NCI-H1092 treated with DMSO at 0.1 percent for 48 hours (cell line): ENCODE results near the gene LRRC66.

Experiments used
- DNase-seq: peaks from one replicate; lab custom pipeline; 2025; lab: John Stamatoyannopoulos, UW

LRRC66 gene

DNA sequence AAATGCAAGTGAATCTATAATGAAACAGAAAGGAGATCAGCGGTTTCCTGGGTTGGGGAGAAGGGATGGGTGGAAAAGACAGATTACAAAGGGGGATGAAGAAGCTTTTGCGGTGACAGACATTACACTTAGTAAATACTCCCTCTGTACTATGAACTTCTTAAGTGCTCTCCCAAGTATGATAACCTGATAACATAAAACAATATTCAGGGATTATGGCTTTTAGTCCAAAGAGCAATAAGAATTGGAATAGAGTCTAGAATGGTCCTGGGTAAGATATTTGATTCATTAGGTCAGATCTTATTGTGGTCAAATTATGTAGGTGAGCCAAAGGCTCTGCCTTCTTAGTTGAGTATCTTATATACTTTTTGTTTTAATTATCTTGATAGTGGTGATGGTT lies 9.2 kb downstream of the LRRC66 start:
- no peak for DNase-seq

DNA sequence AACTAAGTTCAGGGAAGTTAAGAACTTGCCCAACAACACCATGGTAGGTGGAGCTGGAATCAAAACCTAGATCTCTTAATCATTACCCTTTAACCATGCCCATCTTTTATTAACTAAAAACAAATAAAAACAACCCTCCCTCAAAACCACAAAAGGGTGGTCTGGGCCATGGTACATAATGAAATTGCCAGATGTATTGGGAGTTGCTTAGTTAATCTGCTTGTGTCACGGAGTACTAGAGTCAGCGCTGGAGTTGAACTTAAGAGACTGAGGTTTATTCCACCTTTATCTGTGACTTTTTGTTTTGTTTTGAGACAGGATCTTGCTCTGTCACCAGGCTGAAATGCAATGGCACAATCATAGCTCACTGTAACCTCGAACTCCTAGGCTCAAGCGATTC lies 13.3 kb downstream of the LRRC66 start:
- no peak for DNase-seq

DNA sequence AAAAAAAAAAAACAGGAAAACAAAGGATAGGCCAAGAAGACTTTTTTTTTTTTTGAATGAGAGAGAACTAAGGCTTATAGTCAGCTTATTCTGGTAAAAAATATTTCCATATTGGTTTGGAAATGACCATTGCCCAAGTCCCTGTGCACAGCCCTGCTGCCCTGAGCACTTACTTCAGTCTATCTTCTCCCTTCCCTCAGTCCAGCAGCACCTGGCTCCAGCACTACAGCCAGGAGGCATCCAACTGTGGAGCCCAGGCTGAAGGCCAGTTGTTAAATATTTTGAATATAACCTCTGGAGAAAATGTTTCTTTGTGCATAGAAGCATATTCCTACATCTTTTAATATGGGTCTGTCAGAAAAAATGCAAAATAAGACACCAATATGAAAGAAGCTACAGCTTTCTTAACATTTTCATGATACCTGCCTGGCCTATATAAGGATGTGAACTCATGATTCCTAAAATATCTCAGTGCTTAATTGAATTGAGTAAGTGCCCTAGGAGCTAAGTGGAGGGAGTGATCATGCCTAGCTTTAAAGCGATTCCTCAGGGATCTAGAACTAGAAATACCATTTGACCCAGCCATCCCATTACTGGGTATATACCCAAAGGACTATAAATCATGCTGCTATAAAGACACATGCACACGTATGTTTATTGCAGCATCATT lies 14.4 kb downstream of the LRRC66 start:
- no peak for DNase-seq

DNA sequence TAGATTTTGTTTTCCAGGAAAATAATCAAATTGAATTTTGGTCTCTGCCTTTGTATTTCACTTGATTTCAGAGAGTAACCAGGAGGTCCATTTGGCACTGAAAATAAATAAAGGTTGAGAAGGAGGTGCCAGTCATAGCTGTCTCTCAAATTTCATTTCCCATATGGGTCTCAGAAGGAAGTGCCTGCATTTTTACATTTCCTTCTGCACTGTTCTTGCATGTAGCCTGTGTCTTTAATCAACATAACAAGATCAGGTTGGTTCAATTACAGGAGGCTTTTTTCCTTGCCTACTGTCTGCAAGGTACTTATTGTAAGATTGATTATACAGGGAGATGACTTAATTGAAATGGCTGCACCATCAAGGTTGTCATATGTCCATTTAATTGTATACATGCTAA lies 15.7 kb downstream of the LRRC66 start:
- DNase-seq = no peak

DNA sequence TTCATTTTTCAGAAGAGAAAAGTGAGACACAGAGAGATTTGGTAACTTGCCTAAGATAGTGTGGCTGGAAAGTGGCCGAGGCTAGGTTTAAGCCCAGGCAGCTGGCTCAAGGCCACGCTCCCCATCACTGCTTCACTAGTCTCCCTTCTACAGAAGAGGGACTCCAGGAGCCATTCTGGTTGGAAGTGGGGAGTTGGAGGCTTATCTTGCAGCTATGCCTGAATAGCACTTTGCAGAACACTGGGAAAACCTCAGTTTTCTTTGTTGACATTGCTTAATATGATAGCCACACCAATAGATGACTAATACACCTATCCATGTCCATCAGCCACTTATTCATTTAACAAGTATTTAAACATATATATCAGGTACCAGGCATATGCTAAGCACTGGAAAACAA lies 18.5 kb downstream of the LRRC66 start:
- no peak for DNase-seq

DNA sequence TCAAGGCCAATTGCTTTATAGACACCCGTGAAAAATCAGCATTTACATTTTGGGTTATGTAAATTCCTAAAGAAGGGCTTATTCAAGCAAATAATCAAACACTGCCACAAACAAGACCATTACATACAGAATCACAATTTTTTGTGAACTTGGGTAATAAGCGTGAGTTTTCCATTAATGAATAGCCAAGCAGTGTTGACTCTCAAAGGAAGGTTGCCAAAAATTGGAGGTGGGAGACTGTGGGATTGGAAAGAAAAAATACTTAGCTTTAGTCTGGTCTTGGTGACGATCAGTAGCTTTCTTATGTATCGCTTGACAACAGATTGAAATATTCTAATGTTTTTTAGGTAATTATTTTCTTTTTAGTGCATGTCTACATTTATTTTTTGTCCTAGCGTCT lies 20.9 kb downstream of the LRRC66 start:
- no peak for DNase-seq

DNA sequence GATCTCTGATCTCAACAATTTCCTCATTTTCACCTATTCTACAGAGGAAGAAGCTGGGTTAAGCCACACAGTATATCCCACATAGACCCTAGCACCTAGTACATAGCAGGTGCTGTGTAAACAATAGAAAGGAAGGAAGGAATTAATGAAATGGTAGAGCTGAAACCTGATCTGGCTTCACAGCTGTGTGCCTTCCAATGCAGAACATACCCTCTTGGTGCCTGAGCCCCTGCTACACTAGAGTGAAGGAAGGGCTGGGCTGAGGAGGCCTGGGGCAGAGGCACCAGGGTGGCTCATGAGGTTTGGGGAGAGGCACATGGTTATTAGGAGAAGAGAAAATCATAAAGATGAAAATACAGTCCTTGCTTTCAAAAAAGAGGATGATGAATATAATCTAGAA lies 21.3 kb downstream of the LRRC66 start:
- no peak for DNase-seq

DNA sequence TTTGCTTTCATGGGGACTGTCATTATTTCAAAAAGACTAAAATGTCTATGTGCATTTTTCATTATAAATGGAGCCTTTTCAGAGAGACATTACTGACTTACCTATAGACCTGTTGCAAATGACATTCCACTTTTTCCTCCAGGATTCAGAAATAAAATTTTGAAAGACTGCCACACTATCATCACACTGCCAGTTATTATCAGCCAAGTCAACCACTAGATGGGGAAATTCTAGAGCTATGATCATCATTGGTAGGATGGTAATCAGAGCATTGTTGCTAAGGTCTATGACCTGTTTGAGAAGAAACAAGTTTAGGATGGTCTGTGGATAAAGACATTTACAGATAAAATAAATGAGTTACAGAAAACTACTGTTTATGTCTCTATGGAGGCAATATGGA lies 22.5 kb downstream of the LRRC66 start:
- no peak for DNase-seq

DNA sequence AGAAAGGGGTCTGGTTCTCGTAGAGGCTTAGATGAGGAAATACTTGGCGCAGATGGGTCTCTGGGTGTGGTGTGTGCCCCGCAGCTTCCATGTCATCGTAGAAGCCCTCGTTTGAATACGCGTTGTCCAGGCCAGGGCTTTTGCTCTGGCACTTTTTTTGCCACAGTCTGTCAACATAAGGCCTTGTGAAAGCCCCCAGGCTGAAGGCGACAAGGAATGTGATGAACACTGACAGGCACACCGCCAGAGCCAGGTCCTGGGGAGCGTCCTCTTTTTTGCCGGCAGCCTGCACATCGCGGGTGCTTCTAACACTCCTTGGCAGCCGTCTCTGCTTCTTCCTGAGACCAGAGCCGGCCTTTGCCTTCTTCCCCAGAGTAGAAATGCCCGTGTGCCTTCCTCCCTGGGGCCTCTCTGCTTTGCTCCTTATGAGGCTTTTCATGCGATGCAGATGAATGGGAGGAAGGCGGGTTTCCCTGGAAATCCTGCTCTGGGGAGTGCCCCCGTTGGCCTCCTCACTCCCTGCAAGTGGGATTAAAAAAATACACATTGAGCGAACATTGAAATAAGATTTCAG lies 24.4 kb downstream of the LRRC66 start:
- no peak for DNase-seq

DNA sequence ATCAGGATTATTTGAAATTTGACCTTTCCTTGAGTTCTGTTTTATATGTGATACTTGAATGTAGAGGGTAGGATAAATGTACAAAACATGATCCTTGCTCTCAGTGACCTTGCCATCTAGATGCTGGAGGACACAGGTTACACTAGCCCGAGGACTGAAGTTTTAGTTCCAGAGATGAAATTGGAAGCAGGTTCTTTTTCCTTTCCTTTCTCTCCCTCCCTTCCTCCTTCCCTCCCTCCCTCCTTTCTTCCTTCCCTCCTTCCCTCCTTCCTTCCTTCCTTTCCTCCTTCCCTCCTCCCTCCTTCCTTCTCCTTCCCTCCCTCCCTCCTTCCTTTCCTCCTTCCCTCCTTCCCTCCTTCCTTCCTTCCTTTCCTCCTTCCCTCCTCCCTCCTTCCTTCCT lies 54.3 kb downstream of the LRRC66 start:
- no peak for DNase-seq

DNA sequence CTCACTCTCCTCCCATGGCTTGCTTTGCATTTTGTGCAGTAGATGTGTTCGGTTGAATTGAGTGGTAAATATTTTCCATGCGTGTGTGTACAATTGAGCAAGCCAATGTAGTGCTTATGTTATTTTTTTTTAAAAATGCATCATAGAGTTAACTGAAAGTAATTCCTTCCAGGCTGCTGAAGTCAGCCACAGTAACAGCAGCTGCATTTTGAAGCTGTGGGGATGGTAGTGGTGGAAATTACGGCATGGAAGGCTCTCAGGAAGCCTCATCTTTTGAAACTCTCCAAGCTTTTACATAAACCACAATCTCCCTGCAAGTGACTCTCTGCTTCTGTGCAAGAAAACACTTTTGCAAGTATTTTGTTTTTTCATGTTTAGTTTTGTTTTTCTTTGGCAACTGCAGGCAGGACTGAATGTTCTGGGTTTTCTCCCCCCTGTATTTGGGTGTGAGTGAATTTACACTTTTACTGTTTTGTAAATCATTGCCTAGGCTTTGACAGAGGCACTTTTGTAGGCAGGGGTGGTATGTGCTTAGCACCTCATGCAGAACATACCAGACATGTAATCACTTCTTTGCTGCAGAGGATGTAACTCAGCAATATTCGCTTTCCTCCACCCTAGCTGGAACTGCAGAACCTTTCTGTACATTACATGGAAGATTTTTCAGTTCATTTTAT lies 56.2 kb downstream of the LRRC66 start:
- no peak for DNase-seq

DNA sequence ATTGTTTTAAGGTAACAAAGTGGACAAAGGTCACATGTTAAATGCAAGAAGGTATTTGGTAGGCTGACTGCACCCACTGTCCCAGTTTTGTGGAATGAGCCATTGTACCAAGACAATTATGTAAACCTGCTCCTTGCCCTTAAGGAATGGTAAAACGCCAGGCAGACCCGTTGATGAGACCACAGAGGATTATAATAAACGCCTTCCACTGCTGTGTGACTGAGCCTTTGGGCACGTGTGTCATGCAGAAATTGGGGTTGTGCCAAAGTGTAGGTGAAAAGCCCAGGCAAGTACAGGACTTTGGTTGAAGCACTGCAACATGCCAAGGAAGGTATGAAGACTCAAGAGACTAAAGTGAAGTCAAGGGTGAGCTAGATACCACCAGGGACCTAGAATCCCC lies 59.7 kb downstream of the LRRC66 start:
- DNase-seq = no peak

DNA sequence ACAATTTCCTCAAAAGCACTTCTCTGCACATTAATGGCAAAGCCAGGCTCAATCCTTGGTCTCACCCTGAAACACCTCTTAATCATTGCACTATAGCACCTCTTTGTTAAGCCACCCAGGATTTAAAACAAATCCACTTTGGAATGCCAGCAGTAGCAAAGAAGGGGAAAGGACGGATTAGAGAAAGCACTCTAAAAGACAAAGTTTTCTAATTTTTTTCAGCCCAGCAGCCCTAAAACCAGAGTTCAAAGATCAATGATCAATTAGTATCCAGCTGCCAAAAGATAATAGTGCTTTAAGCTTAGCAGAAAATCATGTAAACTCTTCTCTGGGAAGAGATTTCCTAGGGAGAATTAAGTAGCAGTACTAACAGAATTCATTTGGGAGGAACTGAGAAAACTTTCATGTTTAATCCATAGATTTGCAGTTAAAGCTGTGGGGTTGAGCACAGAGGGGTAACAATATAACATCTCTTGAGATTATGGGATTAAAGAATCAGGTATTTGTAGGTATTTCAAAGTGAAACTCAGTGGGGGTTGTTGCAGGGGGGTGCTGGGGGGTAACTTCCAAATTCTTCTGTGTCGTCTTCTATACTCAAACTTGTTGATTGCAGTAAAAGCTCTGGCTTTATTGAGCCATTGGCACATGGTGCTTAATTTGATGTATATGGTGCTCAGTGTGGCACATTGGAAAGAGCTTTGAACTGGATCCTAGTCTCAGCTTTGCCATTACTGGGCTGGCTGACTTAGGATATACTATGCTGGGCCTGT lies 61.8 kb downstream of the LRRC66 start:
- no peak for DNase-seq
